Fibroblast of upper back skin (primary cell): ENCODE measurements around the gene PDIK1L.

Experiments used
- DNase-seq: peaks from one replicate; pipeline ENCODE4 v3.0.0-alpha.2; 2013

The PDIK1L gene

DNA sequence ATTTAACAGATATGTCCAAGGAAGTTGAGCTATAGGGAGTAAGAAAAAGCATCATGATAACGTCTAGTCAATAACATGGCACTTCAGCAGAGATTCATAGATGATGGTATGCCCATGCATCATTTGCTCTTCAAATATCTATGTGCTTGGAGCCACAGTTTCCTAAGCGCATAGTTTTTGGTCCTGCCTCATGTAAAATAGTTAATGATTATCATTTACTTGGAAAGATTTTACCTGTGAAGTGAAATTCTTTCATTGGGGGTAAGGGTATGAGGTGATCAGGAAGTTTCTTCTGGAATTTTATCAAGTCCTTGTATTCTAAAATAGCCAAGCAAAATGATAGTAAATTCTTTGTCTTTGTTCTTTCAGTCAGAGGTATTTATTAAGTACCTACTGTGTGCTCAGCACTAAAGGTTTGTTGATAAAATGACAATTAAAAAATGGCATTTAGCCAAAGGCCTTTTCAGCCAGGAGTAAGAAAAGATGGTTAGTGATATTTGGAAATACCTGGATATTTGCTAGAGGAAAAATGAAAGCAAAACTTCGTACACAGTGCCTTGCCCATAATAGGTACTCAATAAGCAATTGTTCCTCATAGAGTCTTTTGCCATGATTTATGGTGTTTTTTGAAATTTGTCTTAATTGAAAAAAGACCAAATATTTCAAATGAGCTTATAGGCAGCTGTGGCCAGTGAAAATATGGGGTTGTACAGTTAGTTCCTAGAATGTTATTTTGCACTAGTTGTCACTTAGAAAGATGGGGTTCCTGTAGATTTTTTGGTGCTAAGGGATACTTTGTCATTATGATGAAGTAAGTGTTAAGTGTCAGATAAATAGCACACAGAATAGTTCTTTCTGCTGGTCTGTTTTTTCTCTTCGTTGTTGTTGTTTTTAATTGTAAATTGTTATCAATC is 13.1 kb downstream of the PDIK1L start:
- no peak for DNase-seq

DNA sequence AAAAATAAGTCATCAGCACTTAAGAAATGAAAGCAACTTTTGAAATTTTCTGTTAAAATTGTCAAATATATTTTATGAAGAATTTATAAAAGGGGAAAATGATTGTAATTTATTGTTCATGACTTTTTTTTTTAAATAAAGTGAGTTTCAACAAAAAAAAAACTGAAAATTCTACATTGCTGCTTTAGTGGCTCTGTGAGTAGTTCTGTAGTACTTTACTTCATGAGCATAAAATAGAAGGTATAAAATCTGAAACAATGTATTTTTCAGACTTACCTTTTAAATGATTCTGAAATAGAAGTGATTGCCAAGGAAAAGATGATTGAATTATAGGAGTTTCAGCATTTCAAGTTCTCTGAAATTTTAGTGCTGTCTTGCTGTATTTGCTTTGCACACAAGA is 13.8 kb downstream of the PDIK1L start:
- DNase-seq = no peak

DNA sequence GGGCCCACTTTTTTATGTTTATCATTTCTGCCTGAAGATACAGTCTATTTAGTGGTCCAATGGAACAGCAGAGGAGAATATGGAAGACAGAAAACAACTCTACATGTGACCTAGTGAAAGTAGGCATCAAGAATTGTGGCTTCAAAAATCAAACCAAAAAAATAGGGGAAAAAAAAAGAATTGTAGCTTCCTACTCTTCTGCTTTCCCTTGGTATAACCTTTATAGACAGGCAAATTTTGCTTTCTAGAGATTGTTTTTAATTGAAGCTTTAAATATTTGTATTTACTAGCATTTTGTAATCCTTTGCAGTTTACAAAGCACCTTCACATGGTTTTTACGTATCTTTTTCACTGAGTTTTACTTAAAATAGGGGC is 14.3 kb downstream of the PDIK1L start:
- no peak for DNase-seq

DNA sequence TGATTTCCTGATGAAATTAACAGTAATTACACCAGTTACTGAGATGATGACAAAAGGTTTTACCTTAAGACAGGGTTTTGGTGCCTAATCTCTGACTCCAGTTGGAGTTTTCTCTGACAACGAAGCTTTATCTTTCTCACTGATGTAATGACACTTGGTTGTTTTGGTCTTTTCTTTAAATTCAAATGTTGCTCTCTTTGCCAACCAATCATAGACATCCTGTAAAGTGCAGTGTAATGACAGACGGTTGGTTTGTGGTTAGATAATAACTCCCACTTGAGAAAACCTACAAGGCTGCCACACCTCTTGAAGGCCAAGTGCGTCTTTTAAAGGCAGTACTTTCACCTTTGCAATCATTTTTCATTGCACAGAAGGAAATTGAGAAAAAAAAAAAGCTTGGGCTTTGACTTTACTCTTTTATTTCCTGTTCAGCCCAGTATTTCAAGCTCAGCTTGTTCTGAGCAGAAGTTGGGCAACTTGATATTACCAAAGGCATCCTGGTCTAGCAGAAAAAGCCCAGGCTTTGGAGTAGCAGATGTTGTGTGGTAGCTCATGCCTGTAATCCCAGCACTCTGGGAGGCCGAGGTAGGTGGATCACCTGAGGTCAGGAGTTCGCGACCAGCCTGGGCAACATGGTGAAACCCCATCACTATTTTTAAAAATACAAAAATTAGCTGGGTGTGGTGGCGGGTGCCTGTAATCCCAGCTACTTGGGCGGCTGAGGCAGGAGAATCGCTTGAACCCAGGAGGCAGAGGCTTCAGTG is 14.9 kb downstream of the PDIK1L start:
- no peak for DNase-seq

DNA sequence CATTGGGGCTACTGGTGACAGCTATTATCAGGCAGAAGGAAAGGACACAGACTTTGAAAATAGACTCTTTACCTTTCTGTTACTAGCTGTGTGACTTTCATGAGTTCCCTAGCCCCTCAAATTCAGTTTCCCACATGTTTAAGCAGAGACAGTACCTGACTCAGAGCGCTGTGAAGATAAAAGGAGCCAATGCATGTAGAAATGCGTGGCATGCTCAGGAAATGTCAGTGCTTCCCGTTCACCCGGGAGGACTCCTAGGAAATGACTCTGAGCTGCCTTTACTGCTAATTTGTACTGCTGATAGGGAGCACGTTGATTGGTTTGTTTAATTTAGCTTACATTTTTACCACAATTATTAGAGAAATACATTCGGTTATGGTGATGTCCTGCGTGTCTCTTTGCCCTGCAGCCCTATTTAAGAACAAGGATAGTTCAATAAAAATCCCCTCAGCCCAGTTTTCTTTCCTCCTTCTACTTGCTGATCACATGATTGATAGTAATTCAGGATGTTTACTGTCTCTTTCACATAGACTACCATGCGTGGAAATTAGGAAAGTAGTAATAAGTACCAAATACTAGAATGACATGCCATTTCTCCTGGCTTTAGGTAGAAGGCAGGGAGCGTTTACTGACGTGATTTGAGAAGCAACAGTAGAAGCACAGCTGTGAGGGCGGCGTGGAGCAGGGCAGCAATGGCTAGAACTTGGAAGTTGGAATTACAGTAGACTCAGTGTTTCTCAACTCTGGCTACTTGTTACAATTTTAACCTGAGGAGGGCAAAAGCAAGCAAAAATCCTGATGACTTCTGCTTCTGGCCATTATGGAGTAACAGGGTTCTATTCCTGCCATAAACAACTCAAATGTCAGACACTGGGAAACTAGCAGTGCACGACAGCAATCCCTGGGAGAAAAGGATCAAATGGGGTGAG is 15.9 kb downstream of the PDIK1L start:
- no peak for DNase-seq

DNA sequence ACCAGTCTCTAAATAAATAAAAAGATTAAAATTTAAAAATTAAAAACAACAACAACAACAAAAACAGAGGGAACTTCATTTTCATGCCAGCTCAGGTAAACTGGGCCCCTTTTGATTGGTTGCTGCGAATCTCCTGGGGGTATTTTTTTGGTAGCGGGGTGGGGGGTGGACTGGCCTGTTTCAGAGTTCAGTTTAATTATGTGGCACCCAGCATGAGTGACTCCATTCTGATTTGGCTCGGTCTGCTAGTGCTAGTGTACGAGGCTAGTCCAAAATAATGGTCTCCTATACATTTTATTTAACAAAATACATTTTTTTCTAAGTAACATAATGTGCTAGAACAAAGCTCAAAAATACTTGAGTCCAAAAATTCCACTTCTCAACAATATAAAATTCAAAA is 18.2 kb downstream of the PDIK1L start:
- DNase-seq = no peak

DNA sequence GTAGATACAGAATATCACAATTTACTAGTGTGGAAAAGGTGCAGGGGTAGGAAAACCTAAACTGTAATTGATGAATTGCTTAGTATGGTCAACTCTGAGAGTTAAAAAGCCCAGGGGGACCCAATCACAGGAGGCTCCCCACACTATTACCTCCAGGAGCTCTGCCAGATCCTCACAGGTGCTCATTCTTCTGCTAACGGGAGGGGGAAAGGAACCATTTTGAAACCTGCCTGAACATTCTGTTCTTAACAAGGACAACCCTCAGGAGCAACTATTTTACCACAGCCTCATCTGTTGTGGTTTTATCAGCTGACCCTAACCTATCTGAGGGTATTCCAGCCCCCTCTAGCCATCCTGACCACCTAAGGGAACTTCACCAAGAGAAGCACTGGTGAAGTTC is 19.1 kb downstream of the PDIK1L start:
- DNase-seq = no peak

DNA sequence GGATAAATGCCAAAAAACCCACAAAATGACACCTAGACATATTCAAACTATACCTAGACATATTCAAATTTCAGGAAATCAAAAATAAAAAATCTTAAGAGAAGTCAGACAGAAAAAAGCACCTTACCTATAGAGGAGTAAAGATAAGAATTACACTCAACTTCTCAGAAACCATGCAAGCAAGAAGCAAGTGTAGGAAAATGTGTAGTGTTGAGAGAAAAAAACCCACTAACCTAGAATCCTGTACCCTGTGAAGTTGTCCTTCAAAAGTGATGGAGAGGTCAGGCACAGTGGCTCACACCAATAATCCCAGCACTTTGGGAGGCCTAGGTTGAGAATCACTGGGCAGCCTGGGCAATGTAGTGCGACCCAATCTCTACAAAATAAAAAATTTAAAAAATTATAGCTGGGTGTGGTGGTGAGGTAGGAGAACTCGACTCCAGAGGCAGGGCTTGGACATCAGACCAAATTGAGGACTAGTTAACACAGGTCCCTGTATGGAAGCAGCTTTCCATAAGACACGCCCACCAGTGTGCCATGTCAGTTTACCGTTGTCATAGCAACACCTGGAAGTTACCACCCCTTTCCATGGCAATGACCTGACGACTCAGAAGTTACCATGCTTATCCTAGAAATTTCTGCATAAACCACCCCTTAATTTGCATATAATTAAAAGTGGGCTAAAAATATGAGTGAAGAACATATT is 20.7 kb downstream of the PDIK1L start:
- no peak for DNase-seq

DNA sequence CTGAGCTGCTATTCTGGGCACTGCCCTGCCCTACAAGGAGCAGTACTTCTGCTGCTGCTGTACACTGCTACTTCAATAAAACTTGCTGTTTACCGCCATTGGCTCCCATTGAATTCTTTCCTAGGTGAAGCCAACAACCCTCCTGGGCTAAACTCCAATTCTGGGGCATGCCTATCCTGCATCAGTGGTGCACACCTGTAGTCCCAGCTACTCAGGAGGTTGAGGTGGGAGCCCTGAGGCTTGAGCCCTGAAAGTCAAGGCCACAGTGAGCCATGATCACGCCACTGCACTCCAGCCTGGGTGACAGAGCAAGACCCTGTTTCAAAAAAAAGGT is 21.2 kb downstream of the PDIK1L start:
- DNase-seq = no peak

DNA sequence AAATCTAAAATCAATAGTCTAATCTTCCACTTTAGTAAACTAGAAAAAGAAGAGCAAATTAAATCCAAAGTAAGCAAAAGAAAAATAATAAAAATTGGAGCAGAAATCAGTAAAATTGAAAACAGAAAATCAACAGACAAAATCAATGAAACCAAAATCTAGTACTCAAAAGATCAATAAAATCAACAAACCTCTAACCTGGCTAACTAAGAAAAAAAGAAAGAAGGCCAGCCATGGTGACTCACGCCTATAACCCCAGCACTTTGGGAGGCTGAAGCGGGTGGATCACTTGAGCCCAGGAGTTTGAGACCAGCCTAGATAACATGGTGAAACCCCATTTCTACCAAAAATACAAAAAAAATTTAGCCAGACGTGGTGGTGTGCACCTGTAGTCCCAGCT is 22.8 kb downstream of the PDIK1L start:
- DNase-seq = no peak

DNA sequence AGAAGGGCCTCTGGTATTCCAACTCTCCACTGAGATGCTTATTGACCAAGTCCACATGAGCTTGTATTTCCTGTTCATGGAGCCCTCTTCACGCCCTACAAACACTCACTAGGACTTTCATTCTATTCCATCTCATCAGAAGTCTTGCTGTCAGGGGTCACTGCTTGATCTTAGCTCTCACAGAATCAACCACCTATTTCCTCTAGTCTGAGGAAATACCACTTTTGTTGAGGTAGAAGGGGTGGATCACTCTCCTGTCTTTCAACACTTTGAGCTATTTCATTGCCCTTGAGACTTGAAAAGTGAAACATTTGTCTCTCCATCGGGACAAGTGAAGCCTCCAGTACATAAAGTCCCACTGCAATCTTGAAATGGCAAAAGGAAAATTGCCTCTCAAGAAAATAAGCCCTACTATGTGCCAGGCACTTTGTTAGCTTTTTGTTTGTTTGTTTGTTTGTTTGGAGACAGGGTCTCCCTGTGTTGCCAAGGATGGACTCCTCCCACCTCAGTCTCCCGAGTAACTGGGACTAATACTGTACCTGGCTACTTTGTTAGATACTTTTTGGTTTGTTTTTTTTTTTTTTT is 27.4 kb downstream of the PDIK1L start:
- DNase-seq = no peak

DNA sequence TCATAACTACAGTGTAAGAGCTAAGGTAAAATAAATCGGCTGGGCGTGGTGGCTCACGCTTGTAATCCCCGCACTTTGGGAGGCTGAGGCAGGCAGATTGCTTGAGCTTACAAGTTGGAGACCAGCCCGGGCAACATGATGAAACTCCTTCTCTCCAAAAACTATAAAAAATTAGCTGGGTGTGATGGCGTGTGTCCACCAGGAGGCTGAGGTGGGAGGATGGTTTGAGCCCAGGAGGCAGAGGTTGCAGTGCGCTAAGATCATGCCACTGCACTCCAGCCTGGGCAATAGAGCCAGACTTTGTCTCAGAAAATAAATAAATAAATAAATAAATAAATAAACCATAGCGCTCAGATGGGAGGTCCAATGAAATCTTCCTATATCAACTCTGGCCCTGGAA is 30.5 kb downstream of the PDIK1L start:
- no peak for DNase-seq

DNA sequence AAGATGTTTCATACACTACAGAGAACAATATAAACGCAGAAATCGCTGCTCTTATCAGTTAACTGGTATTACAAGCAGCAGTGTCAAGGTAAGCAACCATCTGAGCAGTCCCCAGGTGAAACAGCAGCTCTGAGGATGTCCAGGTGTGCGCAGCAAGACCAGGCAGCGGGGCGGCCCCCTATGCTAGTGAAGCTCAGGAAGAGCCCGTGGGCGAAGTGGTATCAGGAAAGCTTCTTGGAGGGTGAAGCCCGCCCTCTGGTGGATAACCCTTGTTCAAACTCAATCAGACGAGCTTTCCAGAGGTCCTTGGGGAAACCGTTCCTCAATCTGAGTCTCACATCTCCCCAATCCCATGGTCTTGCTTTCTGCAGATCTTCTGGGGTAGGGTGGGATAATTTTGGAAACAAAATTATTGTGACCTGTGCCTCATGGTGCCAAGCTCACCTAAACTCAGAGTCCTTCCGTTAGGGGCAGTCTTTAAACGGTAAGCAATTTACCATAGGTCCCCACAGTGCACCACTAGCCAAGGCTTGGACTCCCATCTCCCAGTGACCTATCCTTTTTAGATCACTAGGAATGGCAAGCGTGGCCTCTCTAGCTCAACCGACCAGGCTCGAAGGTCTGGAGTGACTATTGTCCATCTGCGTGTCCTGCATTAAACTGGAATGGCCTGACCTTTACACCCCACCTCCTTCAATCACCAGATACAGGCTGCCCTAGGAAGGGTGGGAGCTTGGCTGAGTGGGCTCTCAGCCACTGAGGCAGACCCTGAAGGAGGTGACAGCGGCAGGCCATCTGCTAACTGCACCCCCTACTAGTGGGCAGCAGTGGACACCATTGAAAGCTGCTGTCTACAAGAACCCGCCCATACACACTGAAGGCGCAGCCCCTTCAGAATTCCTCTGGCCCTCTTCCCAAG is 33.7 kb downstream of the PDIK1L start:
- DNase-seq = peak; percentile 74

DNA sequence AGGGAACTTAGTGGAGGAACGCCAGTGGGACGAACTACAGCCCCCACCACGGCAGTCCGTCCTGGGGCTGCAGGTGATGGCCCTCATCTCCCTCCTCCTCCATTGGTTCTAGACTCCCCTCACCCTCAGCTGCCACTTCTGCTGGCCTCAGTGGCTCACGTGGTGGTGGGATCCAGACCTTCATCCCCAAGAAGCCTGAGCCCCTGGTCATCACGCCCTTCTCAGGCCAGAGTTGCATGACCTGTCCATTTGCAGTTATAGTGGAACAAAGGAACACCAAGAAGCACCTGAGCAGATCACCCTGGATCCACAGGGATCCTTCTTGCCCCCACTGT is 34.3 kb downstream of the PDIK1L start:
- no peak for DNase-seq

DNA sequence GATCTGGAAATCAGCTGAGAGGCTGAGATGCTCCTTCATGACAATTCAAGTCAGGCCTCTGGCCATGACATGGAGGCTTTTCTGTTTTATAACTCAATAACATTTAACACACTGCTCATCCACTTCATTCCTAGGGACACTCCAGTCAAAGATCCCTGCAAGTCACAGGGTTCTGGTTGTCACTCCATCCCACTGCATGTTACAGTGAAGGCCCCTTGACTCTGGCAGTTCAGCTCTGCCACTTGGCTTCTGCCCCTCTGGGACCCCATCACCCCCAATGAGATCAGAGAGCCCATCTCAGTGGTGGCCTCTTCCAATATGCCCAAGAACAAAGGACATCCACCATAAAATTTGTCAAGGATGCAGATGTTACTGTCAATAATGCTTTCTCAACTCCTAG is 37.3 kb downstream of the PDIK1L start:
- DNase-seq = no peak

DNA sequence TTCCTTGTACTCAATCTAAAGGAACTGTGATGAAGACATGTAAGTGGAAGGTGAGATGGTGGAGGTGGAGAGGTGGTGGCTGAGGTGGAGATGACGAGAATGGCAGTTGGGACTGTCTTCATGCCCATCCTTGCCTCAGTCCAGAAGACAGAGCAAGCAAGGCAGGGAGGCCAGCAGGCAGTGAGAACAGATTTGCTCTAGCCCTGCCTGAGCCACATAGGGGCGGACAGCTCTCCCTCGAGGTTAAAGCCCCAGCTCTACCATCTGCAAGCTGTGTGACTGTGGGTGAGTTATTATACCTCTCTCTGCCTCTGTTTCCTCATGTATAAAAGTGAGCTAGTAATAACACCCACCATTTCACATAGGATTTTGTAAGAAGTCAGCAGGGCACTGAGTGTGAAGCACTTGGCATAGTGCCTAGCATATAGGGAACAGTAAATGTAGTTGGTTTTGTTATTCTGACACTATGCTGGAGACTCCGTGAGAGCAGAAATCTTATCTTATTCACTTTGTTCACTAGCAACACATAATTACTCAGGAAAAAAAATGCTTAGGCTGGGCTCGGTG is 42.4 kb downstream of the PDIK1L start:
- no peak for DNase-seq

DNA sequence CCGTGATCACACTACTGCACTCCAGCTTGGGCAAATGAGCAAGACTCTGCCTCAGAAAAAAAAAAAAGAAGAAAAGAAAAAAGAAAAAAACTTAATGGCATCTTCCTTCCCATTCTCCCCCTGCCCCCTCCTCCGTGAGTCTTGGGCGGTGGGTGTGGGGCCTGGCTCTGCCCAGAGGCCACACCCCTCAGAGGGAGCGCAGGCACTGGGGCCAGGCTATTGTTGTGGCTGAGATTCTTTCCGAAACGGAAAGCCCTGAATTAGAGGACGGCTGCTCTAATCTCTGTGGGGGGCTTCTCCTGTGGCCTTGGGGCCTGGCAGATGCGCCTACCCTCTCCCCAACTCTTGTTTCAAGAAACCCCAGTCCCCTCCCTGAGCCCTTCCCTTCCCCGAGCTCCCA is 43.1 kb downstream of the PDIK1L start:
- DNase-seq = no peak

DNA sequence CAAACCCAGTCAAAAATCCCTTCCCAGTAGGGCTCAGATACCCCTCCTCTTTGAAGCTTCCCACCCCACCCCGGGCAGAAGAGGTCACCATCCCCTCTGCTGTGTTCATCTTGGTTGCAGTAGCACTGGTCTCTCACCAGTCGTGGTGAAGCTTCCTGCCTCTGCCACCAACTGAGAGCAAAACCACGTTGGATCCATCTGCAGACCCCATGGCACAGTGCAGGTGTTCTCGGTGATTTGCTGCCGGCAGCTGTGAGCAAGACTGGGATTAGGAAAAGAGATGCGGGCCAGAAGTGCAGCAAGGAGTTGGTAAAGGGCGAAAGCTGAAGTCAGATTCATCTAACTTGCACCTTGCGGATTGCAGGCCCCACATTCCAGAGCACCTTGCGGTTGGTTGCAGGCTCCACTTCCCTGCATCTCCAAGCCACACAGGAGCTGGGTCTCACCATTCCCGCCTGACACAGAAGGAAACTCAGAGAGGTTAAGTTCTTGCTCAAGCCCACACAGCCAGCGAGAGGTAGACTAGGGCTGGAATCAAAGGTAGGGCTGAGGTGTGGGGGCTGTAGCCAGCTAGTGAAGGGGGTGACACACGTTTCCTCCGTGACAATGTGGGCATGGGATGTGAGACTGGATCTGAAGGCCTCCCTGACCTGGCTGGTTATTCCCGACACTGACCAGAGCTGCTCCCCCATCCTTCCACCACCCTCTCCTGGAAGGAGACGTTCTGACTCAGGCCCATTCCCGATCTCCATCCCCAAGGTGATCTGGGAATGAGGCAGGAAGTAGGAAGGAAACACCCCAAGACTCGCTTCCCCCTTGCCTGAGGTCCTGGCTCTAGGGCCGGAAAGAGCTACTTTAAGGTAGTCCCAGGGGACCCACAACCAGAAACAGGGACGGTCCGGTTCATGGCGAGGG is 44.0 kb downstream of the PDIK1L start:
- DNase-seq = no peak

DNA sequence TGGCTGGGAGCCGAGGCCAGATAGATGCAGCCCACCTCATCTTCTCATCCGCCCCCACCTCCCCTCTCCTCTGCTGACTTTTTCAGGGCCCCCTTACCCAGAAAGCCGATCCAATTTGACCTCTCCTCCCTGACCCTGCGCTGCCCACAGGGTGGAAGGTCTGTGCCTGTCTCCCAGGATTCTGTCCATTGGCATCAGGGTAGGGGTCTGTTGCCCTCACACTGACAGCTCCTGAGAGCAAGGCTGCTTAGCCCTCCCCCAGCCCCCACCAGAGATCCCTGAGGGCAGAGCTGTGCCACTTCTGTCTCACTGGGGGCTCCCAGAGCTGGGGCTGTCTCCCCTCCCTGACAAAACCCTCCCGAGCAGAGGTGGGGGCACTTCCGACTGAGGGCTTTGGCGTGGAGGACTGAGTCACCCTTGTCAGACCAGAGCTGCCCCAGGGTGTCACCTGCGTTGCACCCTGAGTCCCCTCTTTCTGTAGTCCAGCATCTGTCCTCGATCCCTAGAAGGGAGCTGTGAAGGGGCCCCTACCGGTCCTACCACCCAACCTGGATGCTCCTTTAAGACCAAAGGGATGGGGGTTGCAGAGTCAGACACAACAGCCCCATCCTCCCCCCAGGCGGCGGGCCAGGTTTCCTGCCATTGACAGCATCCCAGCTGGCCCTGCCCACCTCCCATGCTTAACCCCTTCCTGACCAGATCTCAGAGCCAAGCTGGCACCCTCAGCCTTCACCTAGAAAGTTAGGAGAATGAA is 44.8 kb downstream of the PDIK1L start:
- DNase-seq = peak; percentile 59
